HG03095 (cell line): Measurements from ENCODE around the gene CIITA.
A peak's percentile ranks its signal among the peaks of the same experiment; 100 is the strongest.

Experiments used
- ATAC-seq: cut with Tn5 transposase; IDR thresholded peaks from one replicate; pipeline ENCODE4 v1.9.1; 2021; ENCODE audit warnings: moderate library complexity; ENCODE audit not compliant: unreplicated experiment

The CIITA gene

GRCh38 chr16:10878644-10879501 is 1.9 kb downstream of the CIITA start:
- ATAC-seq: no peak

- no peak for ATAC-seq
Observed at GRCh38 chr16:10879681-10880589, 2.9 kb downstream of the CIITA start.

GRCh38 chr16:10880594-10881452 is 3.8 kb downstream of the CIITA start:
- no peak for ATAC-seq

- ATAC-seq: no peak
Observed at GRCh38 chr16:10881479-10882030, 4.6 kb downstream of the CIITA start.

GRCh38 chr16:10883004-10883403 is 6.0 kb downstream of the CIITA start:
- ATAC-seq: no peak

GRCh38 chr16:10885246-10885645 is 8.2 kb downstream of the CIITA start:
- ATAC-seq: no peak

GRCh38 chr16:10888320-10888937 is 11.4 kb downstream of the CIITA start:
- ATAC-seq: no peak

GRCh38 chr16:10889855-10890254 is 12.9 kb downstream of the CIITA start:
- no peak for ATAC-seq

- ATAC-seq: no peak
Observed at GRCh38 chr16:10892782-10893318, 15.8 kb downstream of the CIITA start.

GRCh38 chr16:10895053-10895946 is 18.3 kb downstream of the CIITA start:
- ATAC-seq: no peak

GRCh38 chr16:10896165-10896564 is 19.2 kb downstream of the CIITA start:
- ATAC-seq: no peak

- ATAC-seq: no peak
Observed at GRCh38 chr16:10896723-10897122, 19.7 kb downstream of the CIITA start.

- peak; percentile 64 for ATAC-seq
Observed at GRCh38 chr16:10897134-10897533, 20.1 kb downstream of the CIITA start.

- no peak for ATAC-seq
Observed at GRCh38 chr16:10902999-10903398, 26.0 kb downstream of the CIITA start.

- ATAC-seq: no peak
Observed at GRCh38 chr16:10906482-10906881, 29.5 kb downstream of the CIITA start.

GRCh38 chr16:10906914-10907756 is 30.1 kb downstream of the CIITA start:
- no peak for ATAC-seq

GRCh38 chr16:10907757-10908045 is 30.7 kb downstream of the CIITA start:
- no peak for ATAC-seq

- no peak for ATAC-seq
Observed at GRCh38 chr16:10911267-10911666, 34.3 kb downstream of the CIITA start.
